C4-2B (cell line): ENCODE data around the gene RNLS.

ENCODE experiments used
- CTCF ChIP-seq: fragments of 450-650 bp; conservative IDR thresholded peaks from 2 replicates; pipeline ENCODE4 v1.5.1; 2017; ENCODE audit warnings: mild to moderate bottlenecking
- ZFX ChIP-seq: fragments of 450-650 bp; IDR thresholded peaks from 2 replicates; pipeline ENCODE4 v1.6.1; 2017

GRCh38 chr10:88545359-88545758 lies 37.8 kb downstream of the RNLS start:
- no peak for TF ChIP-seq CTCF
- no peak for TF ChIP-seq ZFX
